Esophagus muscularis mucosa (tissue), 3 donors: Measurements from ENCODE around the gene UBTD1.
"Not testable (repeated sequence)": the region's sequence is repeated elsewhere in the genome, so short reads cannot be mapped to it uniquely, and the experiment has no call there.

Source experiments
- CTCF ChIP-seq, 3 experiments: fragments of 200-600 bp in 2 of 3; fragments of 450-650 bp in 1 of 3; sonication (generic) in 2 of 3; IDR thresholded peaks; one replicate each; pipeline ENCODE4 v1.5.1; 2017 to 2019; ENCODE audit warnings: antibody characterized with exemption in 3 of 3, mild to moderate bottlenecking in 2 of 3, moderate library complexity in 1 of 3
- POLR2A ChIP-seq: fragments of 450-650 bp; IDR thresholded peaks from one replicate; pipeline ENCODE4 v1.6.1; 2017; ENCODE audit warnings: antibody characterized with exemption, moderate library complexity, mild to moderate bottlenecking, low read depth
- POLR2AphosphoS5 ChIP-seq, 2 donors: sonication (generic); formaldehyde crosslinking; IDR thresholded peaks; one replicate each; pipeline ENCODE4 v1.6.1; 2017; ENCODE audit warnings: antibody characterized with exemption in 2 of 2

GRCh38 chr10:97560731-97561381 is 62.1 kb downstream of the UBTD1 start:
- not testable (repeated sequence) for TF ChIP-seq POLR2A; CTCF (IDR thresholded peaks at IDR 0.05); POLR2AphosphoS5 (IDR thresholded peaks at IDR 0.05)
